Stimulated activated CD4-positive, alpha-beta T cell treated with anti-CD3 and anti-CD28 coated beads, Interleukin-15, amount 100 ng/mL, for 24 hours (primary cell): Measurements from ENCODE around the gene CNTRL.

Experiments used
- DNase-seq: peaks from one replicate; pipeline ENCODE4 v3.0.0-alpha.2; 2020

Gene CNTRL

GRCh38 chr9:121204611-121205010 lies 129.9 kb downstream of the CNTRL start:
- DNase-seq, result no peak

- DNase-seq, result no peak
These were observed 132.0 kb downstream of the CNTRL start for GRCh38 chr9:121206516-121207370.

GRCh38 chr9:121207371-121207940 lies 132.7 kb downstream of the CNTRL start:
- no peak for DNase-seq

- DNase-seq, result no peak
These were observed 135.8 kb downstream of the CNTRL start for GRCh38 chr9:121210536-121210935.

- peak; percentile 85 for DNase-seq
These were observed 138.5 kb downstream of the CNTRL start for GRCh38 chr9:121213136-121213806.

- DNase-seq, result no peak
These were observed 139.2 kb downstream of the CNTRL start for GRCh38 chr9:121214005-121214404.

GRCh38 chr9:121216271-121216805 lies 141.6 kb downstream of the CNTRL start:
- DNase-seq, result no peak

GRCh38 chr9:121217609-121218292 lies 143.0 kb downstream of the CNTRL start:
- DNase-seq, result no peak

- DNase-seq, result no peak
These were observed 143.7 kb downstream of the CNTRL start for GRCh38 chr9:121218357-121219027.

GRCh38 chr9:121219530-121219929 lies 144.8 kb downstream of the CNTRL start:
- DNase-seq, result no peak

GRCh38 chr9:121220996-121221663 lies 146.4 kb downstream of the CNTRL start:
- DNase-seq, result no peak

- DNase-seq, result no peak
These were observed 146.9 kb downstream of the CNTRL start for GRCh38 chr9:121221664-121222055.

GRCh38 chr9:121222524-121223171 lies 147.9 kb downstream of the CNTRL start:
- DNase-seq, result no peak

GRCh38 chr9:121225240-121225639 lies 150.5 kb downstream of the CNTRL start:
- DNase-seq, result no peak

GRCh38 chr9:121226175-121226574 lies 151.4 kb downstream of the CNTRL start:
- DNase-seq, result no peak
